PC-9 (cell line): ENCODE measurements around the gene ETV2. TPM values are rescaled to one million over a fixed set of nuclear protein-coding genes. Genes with fewer than 3 reads are reported as not detected.

ENCODE experiments used
- BruUV-seq: library from RNA; stranded (reverse); fragments of 400-500 nt; replicated peaks from 2 replicates; lab custom pipeline; 2021; lab: Mats Ljungman, UMichigan
- CTCF ChIA-PET: fragments of 300-600 bp; sonication (Branson Sonifier 250); formaldehyde crosslinking; loops from one replicate; lab custom pipeline; 2022; ENCODE audit warnings: antibody characterized with exemption; lab: Charles Lee
- POLR2A ChIA-PET: fragments of 300-600 bp; sonication (Branson Sonifier 250); formaldehyde crosslinking; loops from one replicate; lab custom pipeline; 2022; ENCODE audit warnings: antibody characterized with exemption; ENCODE audit not compliant: unreplicated experiment; lab: Charles Lee
- DNase-seq, 2 experiments: peaks; one replicate each; pipeline versions ENCODE4 v3.0.0 to v3.0.0-alpha.2; 2015 to 2022; ENCODE audit warnings: mixed read lengths in 1 of 2
- H2AFZ ChIP-seq: fragments of 200-600 bp; sonication (generic); 2 replicates; pipeline ENCODE4 v1.8.1; 2017; ENCODE audit warnings: antibody characterized with exemption
- H3F3A ChIP-seq: fragments of 200-600 bp; sonication (generic); 2 replicates; pipeline ENCODE4 v1.8.1; 2017; ENCODE audit warnings: antibody characterized with exemption, mild to moderate bottlenecking, low read depth; ENCODE audit not compliant: insufficient read depth
- H3K27ac ChIP-seq: fragments of 200-600 bp; sonication (generic); 2 replicates; pipeline ENCODE4 v1.6.1; 2016; ENCODE audit warnings: mixed run types
- H3K27me3 ChIP-seq: fragments of 200-600 bp; sonication (generic); 2 replicates; pipeline ENCODE4 v1.6.1; 2016; ENCODE audit warnings: low read depth, mixed run types; ENCODE audit not compliant: insufficient read depth
- H3K36me3 ChIP-seq: fragments of 200-600 bp; sonication (generic); 2 replicates; pipeline ENCODE4 v1.6.1; 2016; ENCODE audit warnings: low read depth, mixed run types
- H3K4me1 ChIP-seq: fragments of 200-600 bp; sonication (generic); replicated peaks from 2 replicates; pipeline ENCODE4 v1.6.1; 2016; ENCODE audit warnings: mixed run types; ENCODE audit not compliant: insufficient read depth
- H3K4me2 ChIP-seq: fragments of 200-600 bp; sonication (generic); 2 replicates; pipeline ENCODE4 v1.6.1; 2017; ENCODE audit warnings: mixed run types
- H3K4me3 ChIP-seq: fragments of 200-600 bp; sonication (generic); 2 replicates; pipeline ENCODE4 v1.6.1; 2016; ENCODE audit warnings: mixed run types
- H3K79me2 ChIP-seq: fragments of 200-600 bp; sonication (generic); 2 replicates; pipeline ENCODE4 v1.6.1; 2017; ENCODE audit warnings: low read depth, mixed run types
- H3K9me2 ChIP-seq: fragments of 200-600 bp; sonication (generic); 2 replicates; pipeline ENCODE4 v1.8.1; 2017; ENCODE audit warnings: mild to moderate bottlenecking; ENCODE audit not compliant: insufficient read depth
- H3K9me3 ChIP-seq: fragments of 200-600 bp; sonication (generic); 2 replicates; pipeline ENCODE4 v1.8.1; 2016; ENCODE audit warnings: low read depth; ENCODE audit not compliant: insufficient read depth
- H4K20me1 ChIP-seq: fragments of 200-600 bp; sonication (generic); 2 replicates; pipeline ENCODE4 v1.8.1; 2017; ENCODE audit not compliant: insufficient read depth
- EZH2 ChIP-seq: fragments of 200-600 bp; sonication (generic); IDR thresholded peaks from 2 replicates; pipeline ENCODE4 v1.8.0; 2017; ENCODE audit warnings: antibody characterized with exemption, low read depth
- intact Hi-C: fragments of 100-400 bp; cut with micrococcal nuclease; formaldehyde crosslinking; loops from one replicate; pipeline ENCODE4 v1.10.0; 2022; ENCODE audit not compliant: unreplicated experiment
- total RNA-seq: library from RNA; stranded (reverse); gene quantifications from 2 replicates; pipeline ENCODE4 v1.2.3, GENCODE V29; 2021
- TF ChIP-seq, protein P1 (sequence below): fragments of 200-600 bp; sonication (generic); conservative IDR thresholded peaks from 2 replicates; pipeline ENCODE4 v1.6.1; 2017; ENCODE audit warnings: mixed run types, antibody characterized with exemption, mild to moderate bottlenecking, moderate library complexity

Gene ETV2
- total RNA-seq, 1 experiment from 2014 or later, result 1.8 TPM

DNA sequence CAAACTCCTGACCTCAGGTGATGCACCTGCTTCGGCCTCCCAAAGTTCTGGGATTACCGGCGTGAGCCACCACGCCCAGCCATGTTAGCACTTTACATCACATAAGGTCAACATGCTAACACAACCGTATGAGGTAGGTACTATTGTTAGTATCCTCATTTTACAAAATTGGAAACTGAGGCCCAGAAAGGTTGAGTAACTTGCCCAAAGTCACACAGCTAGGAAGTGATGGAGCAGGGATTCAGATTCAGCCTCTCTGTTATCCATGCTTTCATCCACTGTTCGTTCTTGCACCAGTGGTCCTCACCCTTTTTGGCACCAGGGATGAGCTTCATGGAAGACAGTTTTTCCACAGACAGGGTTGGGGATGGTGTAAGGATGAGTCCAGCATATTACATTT, 15.2 kb downstream of the ETV2 start:
- no peak overlapping the region for H2AFZ ChIP-seq
- H3K27me3 ChIP-seq, result no peaks in the 10 kb centered on the region
- no peak overlapping the region for H3K27ac ChIP-seq
- CTCF ChIA-PET, result interaction anchor here (0.6 kb wide), 2 partner anchors 35 to 38 kb away, joined by 6 to 9 read pairs; no protein-coding TSS in a partner anchor
- peaks cover 23% of the 10 kb centered on the region for H3K36me3 ChIP-seq
- intact Hi-C loops, result no loop called here
- H3K79me2 ChIP-seq, result no peaks in the 10 kb centered on the region
- no peaks in the 10 kb centered on the region for H3K4me1 ChIP-seq
- POLR2A ChIA-PET, result no interaction called here
- H3K4me3 ChIP-seq, result no peak overlapping the region
- BruUV-seq, result no TSS peak
- H3K9me3 ChIP-seq, result no peaks in the 10 kb centered on the region
- H3F3A ChIP-seq, result peaks cover 23% of the 10 kb centered on the region; the same call in 1 of the 2 replicates
- 0 out of 2 replicates have a peak, but pooled peaks cover 6% of the 10 kb centered on the region for H4K20me1 ChIP-seq
- DNase-seq, result no peak
- no peaks in the 10 kb centered on the region for H3K9me2 ChIP-seq
- H3K4me2 ChIP-seq, result no peak overlapping the region
- TF ChIP-seq, protein P1, sequence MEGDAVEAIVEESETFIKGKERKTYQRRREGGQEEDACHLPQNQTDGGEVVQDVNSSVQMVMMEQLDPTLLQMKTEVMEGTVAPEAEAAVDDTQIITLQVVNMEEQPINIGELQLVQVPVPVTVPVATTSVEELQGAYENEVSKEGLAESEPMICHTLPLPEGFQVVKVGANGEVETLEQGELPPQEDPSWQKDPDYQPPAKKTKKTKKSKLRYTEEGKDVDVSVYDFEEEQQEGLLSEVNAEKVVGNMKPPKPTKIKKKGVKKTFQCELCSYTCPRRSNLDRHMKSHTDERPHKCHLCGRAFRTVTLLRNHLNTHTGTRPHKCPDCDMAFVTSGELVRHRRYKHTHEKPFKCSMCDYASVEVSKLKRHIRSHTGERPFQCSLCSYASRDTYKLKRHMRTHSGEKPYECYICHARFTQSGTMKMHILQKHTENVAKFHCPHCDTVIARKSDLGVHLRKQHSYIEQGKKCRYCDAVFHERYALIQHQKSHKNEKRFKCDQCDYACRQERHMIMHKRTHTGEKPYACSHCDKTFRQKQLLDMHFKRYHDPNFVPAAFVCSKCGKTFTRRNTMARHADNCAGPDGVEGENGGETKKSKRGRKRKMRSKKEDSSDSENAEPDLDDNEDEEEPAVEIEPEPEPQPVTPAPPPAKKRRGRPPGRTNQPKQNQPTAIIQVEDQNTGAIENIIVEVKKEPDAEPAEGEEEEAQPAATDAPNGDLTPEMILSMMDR, result no peak
- no peak for TF ChIP-seq EZH2

DNA sequence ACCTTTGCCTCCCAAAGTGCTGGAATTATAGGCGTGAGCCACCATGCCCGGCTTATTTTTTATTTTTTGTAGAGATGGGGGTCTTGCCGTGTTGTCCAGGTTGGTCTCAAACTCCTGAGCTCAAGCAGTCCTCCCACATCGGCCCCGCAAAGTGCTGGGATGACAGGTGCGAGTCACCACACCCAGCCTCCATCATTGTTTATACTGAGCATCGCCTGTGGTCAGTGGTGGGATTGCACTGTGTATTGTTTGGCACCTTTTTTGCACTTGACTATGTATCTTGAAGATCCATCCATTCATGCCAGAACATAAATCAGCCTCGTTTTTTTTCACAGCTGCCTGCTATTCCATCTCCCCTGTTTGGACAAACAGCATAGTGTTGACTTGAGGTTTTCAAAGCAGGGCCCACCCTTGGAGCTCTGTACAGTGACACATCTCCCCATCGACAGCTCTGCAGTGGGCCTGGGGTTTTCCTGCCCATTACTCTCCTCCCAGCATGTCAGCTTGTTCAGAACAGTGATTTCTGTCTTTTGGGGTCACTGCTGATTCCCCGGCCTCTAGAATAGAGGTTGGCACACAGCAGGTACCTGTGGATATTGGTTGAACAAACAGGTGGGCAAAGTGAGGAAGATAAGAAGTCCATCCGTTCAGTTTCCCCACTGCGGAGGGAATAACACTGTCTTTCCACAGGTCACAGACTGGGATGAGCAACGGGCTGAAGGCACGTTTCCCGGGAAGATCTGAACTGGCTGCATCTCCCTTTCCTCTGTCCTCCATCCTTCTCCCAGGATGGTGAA, 16.6 kb downstream of the ETV2 start:
- Histone ChIP-seq H3K4me1 (no peaks in the 10 kb centered on the region), H3K36me3 (peaks cover 21% of the 10 kb centered on the region), H3K4me3 (no peak overlapping the region), H3K9me3 (no peaks in the 10 kb centered on the region), H3K79me2 (no peaks in the 10 kb centered on the region), H4K20me1 (0 out of 2 replicates have a peak, but pooled peaks cover 6% of the 10 kb centered on the region), H3K9me2 (no peaks in the 10 kb centered on the region), H3K4me2 (no peak overlapping the region), H2AFZ (no peak overlapping the region), H3K27ac (no peak overlapping the region), H3F3A (peaks cover 28% of the 10 kb centered on the region; the same call in 1 of the 2 replicates), H3K27me3 (no peaks in the 10 kb centered on the region)
- no TSS peak for BruUV-seq
- no peak for DNase-seq
- TF ChIP-seq, protein P1, result peak; percentile 48; the same call in 1 of the 2 replicates
- TF ChIP-seq EZH2, result no peak
- intact Hi-C loops, result no loop called here
- POLR2A ChIA-PET, result no interaction called here
- CTCF ChIA-PET, result no interaction called here

- CTCF ChIA-PET, result interaction anchor here (0.6 kb wide), 2 partner anchors 11 to 26 kb away, joined by 3 to 5 read pairs; no protein-coding TSS in a partner anchor
- intact Hi-C loops, result no loop called here
- BruUV-seq, result no TSS peak
Observed at GRCh38 chr19:35661995-35662340, 20.4 kb downstream of the ETV2 start.

More at GRCh38 chr19:35661995-35662340, 20.4 kb downstream of the ETV2 start:
- Histone ChIP-seq H3K27ac (no peak overlapping the region), H2AFZ (no peak overlapping the region), H3K36me3 (peaks cover 6% of the 10 kb centered on the region; the same call in 1 of the 2 replicates), H3K4me2 (no peak overlapping the region), H3K9me3 (no peaks in the 10 kb centered on the region), H3K4me1 (no peaks in the 10 kb centered on the region), H3K79me2 (no peaks in the 10 kb centered on the region), H3K27me3 (no peaks in the 10 kb centered on the region), H3K9me2 (no peaks in the 10 kb centered on the region), H3K4me3 (no peak overlapping the region), H4K20me1 (no peaks in the 10 kb centered on the region), H3F3A (peaks cover 24% of the 10 kb centered on the region; the same call in 1 of the 2 replicates)
- no peak for DNase-seq
- POLR2A ChIA-PET, result no interaction called here
- TF ChIP-seq, protein P1, result no peak
- no peak for TF ChIP-seq EZH2
